ENCODE data around the gene CACNA2D1. TPM values are rescaled to one million over a fixed set of nuclear protein-coding genes. Genes with fewer than 3 reads are reported as not detected.

Gene CACNA2D1
- total RNA-seq, 1 experiment from 2014 or later, result 9.1 TPM

DNA sequence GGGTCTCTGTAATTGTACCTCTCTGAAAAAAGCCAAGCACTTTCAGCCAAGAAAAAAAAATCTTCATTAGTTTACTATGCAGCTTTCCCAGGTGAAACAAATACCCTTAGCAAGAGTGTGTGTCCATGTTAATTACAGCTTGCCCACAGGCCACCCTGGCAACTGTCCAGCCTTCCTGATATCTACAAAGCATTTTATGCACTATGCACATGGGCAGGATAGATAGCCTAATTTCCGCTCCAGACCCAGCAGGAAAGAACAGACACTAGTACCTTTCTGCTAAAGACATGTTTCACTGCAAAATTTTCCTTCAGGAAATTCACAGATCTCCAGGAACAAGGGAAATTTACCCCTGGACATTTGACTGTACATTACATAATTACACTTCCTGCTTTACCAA is 24.4 kb downstream of the CACNA2D1 start:
- Histone ChIP-seq H3K4me3 (ENCODE audit: insufficient read depth, low read depth, low read length) (no peak overlapping the region), H3K27me3 (ENCODE audit: control insufficient read depth, insufficient read depth, low read length) (no peaks in the 10 kb centered on the region), H3K36me3 (replicated peaks; ENCODE audit: control insufficient read depth, insufficient read depth, low read length) (no peaks in the 10 kb centered on the region)
- no peak for DNase-seq

DNA sequence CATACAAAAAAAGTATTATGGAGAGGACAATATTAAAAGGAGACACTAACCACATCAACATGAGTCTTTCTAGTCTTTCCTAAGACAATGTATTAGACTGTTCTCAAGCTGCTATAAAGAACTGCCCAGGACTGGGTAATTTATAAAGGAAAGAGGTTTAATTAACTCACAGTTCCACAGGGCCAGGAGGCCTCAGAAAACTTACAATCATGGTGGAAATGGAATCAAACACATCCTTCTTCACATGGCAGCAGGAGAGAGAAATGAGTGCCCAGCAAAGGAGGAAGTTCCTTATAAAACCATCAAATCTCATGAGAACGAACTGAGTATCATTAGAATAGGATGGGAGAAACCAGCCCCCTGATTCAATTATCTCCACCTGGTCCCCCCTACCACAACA is 25.7 kb downstream of the CACNA2D1 start:
- Histone ChIP-seq H3K27me3 (ENCODE audit: control insufficient read depth, insufficient read depth, low read length) (no peaks in the 10 kb centered on the region), H3K4me3 (ENCODE audit: insufficient read depth, low read depth, low read length) (no peak overlapping the region), H3K36me3 (replicated peaks; ENCODE audit: control insufficient read depth, insufficient read depth, low read length) (no peaks in the 10 kb centered on the region)
- no peak for DNase-seq

DNA sequence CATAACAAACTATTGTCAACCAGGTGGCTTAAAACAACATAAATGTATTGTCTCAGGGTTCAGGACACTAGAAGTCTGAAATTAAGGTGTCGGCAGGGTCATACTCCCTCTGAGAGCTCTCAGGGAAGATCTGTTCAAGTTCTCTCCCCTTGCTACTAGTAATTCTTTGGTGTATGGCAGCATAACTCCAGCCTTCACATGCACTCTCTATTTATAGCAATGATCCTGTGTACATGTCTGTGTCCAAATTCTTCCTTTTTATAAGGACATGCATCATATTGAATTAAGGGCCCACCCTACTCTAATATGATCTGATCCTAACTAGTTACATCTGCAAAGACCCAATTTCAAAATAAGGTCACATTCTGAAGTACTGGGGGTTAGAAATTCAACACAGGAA is 27.2 kb downstream of the CACNA2D1 start:
- DNase-seq, result no peak
- H3K4me3 ChIP-seq (ENCODE audit: insufficient read depth, low read depth, low read length), result no peak overlapping the region
- no peaks in the 10 kb centered on the region for H3K27me3 ChIP-seq (ENCODE audit: control insufficient read depth, insufficient read depth, low read length)
- no peaks in the 10 kb centered on the region for H3K36me3 ChIP-seq (replicated peaks; ENCODE audit: control insufficient read depth, insufficient read depth, low read length)

DNA sequence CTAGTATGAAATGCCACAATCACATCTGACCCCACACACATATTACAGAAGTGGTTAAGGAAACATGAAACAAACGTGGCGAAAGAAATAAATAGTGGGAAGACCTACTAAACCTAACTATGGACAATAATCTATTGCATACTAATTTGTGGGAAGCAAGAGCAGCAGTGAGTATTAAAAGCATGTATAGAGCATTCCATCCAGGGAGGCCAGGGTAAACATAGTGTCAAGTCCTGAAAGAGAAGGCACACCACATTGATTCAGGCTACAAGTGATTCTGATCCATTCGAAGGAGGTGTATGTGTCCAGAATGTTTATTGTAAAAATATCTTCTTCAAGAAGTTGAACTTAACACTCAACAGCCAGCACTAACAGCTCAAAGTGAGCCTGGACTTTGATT is 29.2 kb downstream of the CACNA2D1 start:
- no peak for DNase-seq
- Histone ChIP-seq H3K27me3 (ENCODE audit: control insufficient read depth, insufficient read depth, low read length) (no peaks in the 10 kb centered on the region), H3K4me3 (ENCODE audit: insufficient read depth, low read depth, low read length) (no peak overlapping the region), H3K36me3 (replicated peaks; ENCODE audit: control insufficient read depth, insufficient read depth, low read length) (no peaks in the 10 kb centered on the region)

DNA sequence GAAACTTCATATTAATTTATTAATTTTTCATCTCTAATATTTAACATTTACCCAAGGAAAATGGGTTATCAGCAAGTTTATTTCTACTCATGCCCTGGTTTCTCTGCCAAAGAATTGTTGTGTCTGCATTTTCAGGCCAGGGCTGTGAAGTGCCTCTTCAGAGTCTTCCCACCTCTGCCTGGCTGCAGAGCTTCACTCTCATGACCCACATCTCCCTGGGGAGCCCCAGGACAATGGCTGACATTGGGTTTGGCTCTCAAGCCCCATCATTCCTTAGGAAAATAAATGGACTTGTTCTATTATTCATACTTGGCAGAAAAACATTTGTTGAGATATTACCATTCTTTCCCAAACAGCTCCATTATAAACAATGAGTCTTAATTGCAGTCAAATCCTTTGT is 30.3 kb downstream of the CACNA2D1 start:
- Histone ChIP-seq H3K36me3 (replicated peaks; ENCODE audit: control insufficient read depth, insufficient read depth, low read length) (no peaks in the 10 kb centered on the region), H3K27me3 (ENCODE audit: control insufficient read depth, insufficient read depth, low read length) (no peaks in the 10 kb centered on the region), H3K4me3 (ENCODE audit: insufficient read depth, low read depth, low read length) (no peak overlapping the region)
- DNase-seq, result peak; percentile 28

DNA sequence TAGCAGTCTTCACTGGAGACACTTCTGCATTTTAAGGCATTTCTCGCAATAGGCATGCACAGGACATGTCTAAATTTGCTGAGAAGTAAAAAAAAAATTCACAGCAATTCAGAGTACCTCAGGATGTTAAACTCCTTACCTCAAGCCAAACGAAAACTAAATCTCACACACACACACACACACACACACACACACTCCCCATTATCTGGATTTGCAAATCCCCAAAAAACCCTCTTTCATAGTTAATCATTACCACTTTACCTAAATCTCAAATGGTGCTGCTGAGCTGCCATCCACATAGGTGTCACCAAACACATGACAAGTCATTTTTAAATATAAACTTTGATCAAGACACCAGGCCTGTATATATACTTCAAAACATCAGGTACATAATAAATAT is 31.8 kb downstream of the CACNA2D1 start:
- Histone ChIP-seq H3K4me3 (ENCODE audit: insufficient read depth, low read depth, low read length) (no peak overlapping the region), H3K27me3 (ENCODE audit: control insufficient read depth, insufficient read depth, low read length) (no peaks in the 10 kb centered on the region), H3K36me3 (replicated peaks; ENCODE audit: control insufficient read depth, insufficient read depth, low read length) (no peaks in the 10 kb centered on the region)
- DNase-seq, result no peak

DNA sequence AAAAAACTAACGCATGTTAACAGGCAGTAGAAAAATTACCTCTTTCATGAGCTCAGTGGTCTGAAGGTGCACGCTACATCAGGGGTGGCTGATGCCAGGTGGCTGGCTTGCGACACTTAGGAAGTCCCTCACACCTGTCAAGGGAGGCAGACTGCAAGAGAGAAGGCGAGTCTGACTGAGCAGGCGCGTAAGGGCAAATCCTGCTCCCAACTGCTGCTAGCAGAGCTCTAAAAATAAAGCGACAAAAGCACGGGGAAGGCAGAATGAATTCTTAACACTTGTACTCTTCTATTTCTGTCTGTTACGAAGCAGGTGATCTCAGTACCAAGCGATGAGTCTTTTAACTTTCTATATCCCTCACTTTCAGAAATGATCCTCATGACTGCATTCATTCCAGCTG is 33.1 kb downstream of the CACNA2D1 start:
- Histone ChIP-seq H3K27me3 (ENCODE audit: control insufficient read depth, insufficient read depth, low read length) (no peaks in the 10 kb centered on the region), H3K4me3 (ENCODE audit: insufficient read depth, low read depth, low read length) (no peak overlapping the region), H3K36me3 (replicated peaks; ENCODE audit: control insufficient read depth, insufficient read depth, low read length) (no peaks in the 10 kb centered on the region)
- no peak for DNase-seq

DNA sequence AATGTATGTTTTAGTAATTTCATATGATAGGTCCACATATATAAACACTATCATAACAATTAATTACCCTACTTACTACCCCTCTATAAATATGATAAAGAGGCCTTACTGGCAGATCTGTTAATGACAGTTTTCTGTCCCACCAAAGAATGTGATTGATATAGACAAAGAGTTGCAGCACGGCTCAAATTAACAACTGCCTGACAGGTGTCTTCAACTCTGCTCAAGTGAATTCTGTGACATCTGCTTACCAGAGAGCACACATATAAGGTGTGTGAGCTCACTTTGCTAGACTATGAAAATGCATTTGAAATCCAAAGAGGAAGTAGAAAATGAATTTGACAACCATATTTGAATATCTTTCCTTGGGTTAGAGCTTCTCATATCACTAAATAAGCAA is 36.6 kb downstream of the CACNA2D1 start:
- no peak for DNase-seq
- no peaks in the 10 kb centered on the region for H3K36me3 ChIP-seq (replicated peaks; ENCODE audit: control insufficient read depth, insufficient read depth, low read length)
- H3K4me3 ChIP-seq (ENCODE audit: insufficient read depth, low read depth, low read length), result no peak overlapping the region
- no peaks in the 10 kb centered on the region for H3K27me3 ChIP-seq (ENCODE audit: control insufficient read depth, insufficient read depth, low read length)

DNA sequence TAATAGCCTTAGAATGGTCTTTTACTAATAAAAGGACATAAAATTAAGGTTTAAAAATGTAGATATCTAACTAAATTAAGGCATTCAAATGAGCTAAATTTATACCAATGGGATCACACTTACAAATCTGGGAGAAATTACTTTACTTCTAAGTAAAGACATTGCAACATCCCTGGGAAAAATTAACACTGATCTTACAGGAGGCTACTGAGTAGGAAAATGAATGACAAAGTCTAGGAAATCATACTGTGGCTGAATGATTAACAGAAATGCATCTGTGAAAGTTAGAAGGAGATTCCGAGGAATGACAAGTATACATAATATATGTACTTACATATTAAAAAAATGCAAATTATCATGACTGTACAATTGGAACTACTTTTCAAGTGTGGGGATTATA is 38.3 kb downstream of the CACNA2D1 start:
- Histone ChIP-seq H3K27me3 (ENCODE audit: control insufficient read depth, insufficient read depth, low read length) (no peaks in the 10 kb centered on the region), H3K4me3 (ENCODE audit: insufficient read depth, low read depth, low read length) (no peak overlapping the region), H3K36me3 (replicated peaks; ENCODE audit: control insufficient read depth, insufficient read depth, low read length) (no peaks in the 10 kb centered on the region)
- DNase-seq, result no peak

DNA sequence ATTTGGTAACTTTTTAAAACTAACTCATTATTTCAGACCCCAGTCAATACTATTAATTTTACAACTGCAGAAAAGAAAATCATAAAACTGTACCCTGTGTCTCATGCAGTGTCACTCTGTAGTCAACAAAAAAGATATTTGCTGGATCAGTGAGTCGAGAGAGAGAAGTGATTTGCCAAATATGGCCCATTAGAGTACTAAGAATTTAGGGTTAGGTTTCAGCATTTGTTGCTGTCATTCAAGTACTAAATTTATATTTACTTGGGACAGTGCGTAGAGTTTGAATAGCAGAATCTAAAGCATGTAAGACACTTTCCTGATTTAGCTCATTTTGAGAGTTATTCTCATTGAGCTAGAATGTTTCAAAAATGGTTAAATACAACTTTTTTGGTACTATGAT is 38.9 kb downstream of the CACNA2D1 start:
- Histone ChIP-seq H3K4me3 (ENCODE audit: insufficient read depth, low read depth, low read length) (no peak overlapping the region), H3K36me3 (replicated peaks; ENCODE audit: control insufficient read depth, insufficient read depth, low read length) (no peaks in the 10 kb centered on the region), H3K27me3 (ENCODE audit: control insufficient read depth, insufficient read depth, low read length) (no peaks in the 10 kb centered on the region)
- DNase-seq, result no peak

DNA sequence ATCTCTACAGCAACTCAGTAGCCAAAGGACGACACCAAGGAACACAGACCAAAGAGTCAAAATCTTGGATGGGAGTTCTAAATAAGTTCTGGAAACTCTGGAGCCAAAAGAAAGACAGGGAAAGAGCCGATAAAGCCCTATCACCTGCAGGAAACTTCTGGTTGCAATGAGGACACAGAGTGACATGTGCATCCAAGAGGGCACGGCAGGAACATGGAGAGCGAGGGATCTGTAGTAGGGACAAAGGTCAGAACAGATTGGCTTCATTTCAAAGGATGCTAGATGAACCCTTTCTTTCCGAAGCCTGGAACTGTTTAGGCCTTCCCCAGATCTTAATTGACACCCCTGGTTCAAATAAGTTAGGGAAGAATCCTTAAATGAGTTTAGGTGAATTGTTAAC is 39.5 kb downstream of the CACNA2D1 start:
- Histone ChIP-seq H3K4me3 (ENCODE audit: insufficient read depth, low read depth, low read length) (no peak overlapping the region), H3K36me3 (replicated peaks; ENCODE audit: control insufficient read depth, insufficient read depth, low read length) (no peaks in the 10 kb centered on the region), H3K27me3 (ENCODE audit: control insufficient read depth, insufficient read depth, low read length) (no peaks in the 10 kb centered on the region)
- DNase-seq, result no peak

DNA sequence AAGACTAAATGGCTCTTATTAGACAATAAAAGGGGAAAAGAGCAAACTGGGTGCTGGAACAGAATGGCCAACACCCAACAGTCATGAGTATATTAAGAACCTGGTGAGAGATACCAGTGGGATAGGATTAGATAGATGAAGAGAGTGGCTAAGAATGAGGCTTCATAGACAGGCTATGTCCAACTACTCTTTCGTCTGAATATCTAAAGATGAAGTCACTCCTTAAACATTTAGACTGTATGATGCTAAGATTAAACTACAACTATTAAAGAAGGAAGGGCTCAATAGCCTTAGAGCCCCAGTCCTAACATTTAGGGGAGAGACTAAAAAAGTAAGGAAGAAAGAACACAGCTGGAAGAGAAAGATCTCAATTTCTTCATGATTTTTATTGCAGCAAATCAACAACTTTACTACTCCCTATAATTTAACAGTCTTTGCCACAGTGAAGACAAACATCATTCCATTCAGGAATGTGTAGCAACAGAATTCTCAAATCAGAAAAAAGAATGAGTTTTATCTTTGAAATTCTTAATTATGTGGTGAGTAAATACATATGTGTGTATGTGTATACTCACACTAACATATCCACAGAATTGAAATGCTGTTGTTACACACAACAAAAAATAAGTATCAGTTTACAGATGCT is 45.6 kb downstream of the CACNA2D1 start:
- no peak overlapping the region for H3K4me3 ChIP-seq (ENCODE audit: insufficient read depth, low read depth, low read length)
- H3K27me3 ChIP-seq (ENCODE audit: control insufficient read depth, insufficient read depth, low read length), result no peaks in the 10 kb centered on the region
- no peaks in the 10 kb centered on the region for H3K36me3 ChIP-seq (replicated peaks; ENCODE audit: control insufficient read depth, insufficient read depth, low read length)
- DNase-seq, result no peak

DNA sequence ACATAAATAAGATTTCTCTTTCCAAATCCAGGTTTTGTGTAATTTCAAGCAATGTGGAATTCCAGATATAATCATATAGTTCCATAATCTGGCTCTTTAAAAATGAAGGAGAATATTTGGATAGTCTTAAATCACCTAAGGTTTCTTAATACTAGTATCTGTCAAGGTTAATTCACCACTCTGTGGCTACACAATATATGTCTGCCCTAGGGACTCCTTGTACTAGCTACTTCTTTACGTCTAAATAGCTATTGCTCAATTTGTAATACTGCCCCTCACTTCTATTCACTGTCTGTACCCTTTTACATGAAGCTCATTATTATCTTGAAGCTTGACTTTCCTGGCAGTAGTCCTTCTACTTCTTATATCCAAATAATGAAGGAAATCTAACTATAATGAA is 47.2 kb downstream of the CACNA2D1 start:
- H3K36me3 ChIP-seq (replicated peaks; ENCODE audit: control insufficient read depth, insufficient read depth, low read length), result no peaks in the 10 kb centered on the region
- no peak for DNase-seq
- no peak overlapping the region for H3K4me3 ChIP-seq (ENCODE audit: insufficient read depth, low read depth, low read length)
- no peaks in the 10 kb centered on the region for H3K27me3 ChIP-seq (ENCODE audit: control insufficient read depth, insufficient read depth, low read length)

DNA sequence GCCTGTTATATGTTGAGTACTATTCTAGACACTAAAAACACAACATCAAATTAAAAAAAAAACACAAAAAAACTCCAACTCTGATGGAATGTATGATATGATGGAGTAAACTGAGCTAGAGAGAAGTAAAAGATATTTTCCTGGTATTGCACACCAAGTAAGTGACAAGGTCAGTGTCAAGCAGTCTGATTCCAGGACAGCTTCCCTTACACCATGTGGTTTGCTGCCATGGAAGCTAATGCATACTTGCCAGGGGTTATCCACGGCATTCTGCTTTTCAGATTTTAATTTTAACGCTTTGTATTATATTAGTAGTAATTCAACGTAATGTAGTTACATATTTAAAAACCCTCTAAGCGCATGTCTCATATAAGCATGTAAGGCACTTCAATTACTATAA is 48.4 kb downstream of the CACNA2D1 start:
- H3K36me3 ChIP-seq (replicated peaks; ENCODE audit: control insufficient read depth, insufficient read depth, low read length), result no peaks in the 10 kb centered on the region
- DNase-seq, result no peak
- no peaks in the 10 kb centered on the region for H3K27me3 ChIP-seq (ENCODE audit: control insufficient read depth, insufficient read depth, low read length)
- no peak overlapping the region for H3K4me3 ChIP-seq (ENCODE audit: insufficient read depth, low read depth, low read length)

DNA sequence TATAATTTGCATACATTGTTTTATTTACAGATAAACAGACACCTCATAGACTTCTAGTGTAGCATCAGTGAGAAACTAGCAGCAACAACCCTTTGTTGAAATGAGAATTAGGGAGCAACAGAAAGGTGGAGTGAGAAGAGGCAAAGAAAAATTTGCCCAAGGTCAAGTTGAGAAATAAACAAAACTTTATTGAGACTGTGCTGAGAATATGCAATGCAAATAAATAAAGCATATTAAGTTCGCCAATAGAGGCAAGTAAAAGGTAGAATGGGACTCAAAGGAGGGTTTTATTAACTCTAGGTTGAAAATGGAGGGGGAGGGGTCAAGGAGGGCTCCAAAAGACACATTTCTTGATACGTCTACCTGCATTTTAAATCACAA is 49.7 kb downstream of the CACNA2D1 start:
- H3K4me3 ChIP-seq (ENCODE audit: insufficient read depth, low read depth, low read length), result no peak overlapping the region
- no peaks in the 10 kb centered on the region for H3K36me3 ChIP-seq (replicated peaks; ENCODE audit: control insufficient read depth, insufficient read depth, low read length)
- no peaks in the 10 kb centered on the region for H3K27me3 ChIP-seq (ENCODE audit: control insufficient read depth, insufficient read depth, low read length)
- no peak for DNase-seq

All from H7 (cell line).